Mesenchymal stem cell (in vitro differentiated cells and primary cell): ENCODE data around the gene ANXA5.
A peak's percentile ranks its signal among the peaks of the same experiment; 100 is the strongest.

Experiments
- DNase-seq: peaks from one replicate; pipeline ENCODE4 v3.0.0-alpha.2; 2013
- H2AFZ ChIP-seq: one replicate; pipeline ENCODE4 v1.6.1; 2013; ENCODE audit warnings: low read depth, mild to moderate bottlenecking, control low read depth, inconsistent platforms, low read length, moderate library complexity
- H2AK5ac ChIP-seq: 2 replicates; pipeline ENCODE4 v1.6.1; 2013; ENCODE audit warnings: low read length, moderate library complexity, mild to moderate bottlenecking, inconsistent platforms; ENCODE audit not compliant: severe bottlenecking
- H2BK120ac ChIP-seq: one replicate; pipeline ENCODE4 v1.6.1; 2013; ENCODE audit warnings: low read depth, mild to moderate bottlenecking, inconsistent platforms, low read length, moderate library complexity
- H2BK12ac ChIP-seq, 2 experiments: one replicate each; pipeline ENCODE4 v1.6.1; 2013; ENCODE audit warnings: inconsistent platforms in 2 of 2, low read length in 2 of 2, mild to moderate bottlenecking in 2 of 2, moderate library complexity in 2 of 2, control low read depth in 1 of 2
- H2BK15ac ChIP-seq: one replicate; pipeline ENCODE4 v1.6.1; 2013; ENCODE audit warnings: mild to moderate bottlenecking, low read depth, inconsistent platforms; ENCODE audit not compliant: poor library complexity, severe bottlenecking
- H2BK5ac ChIP-seq: 2 replicates; pipeline ENCODE4 v1.6.1; 2013; ENCODE audit warnings: low read depth, mild to moderate bottlenecking, low read length, control low read depth, inconsistent platforms; ENCODE audit not compliant: poor library complexity, severe bottlenecking
- H3K14ac ChIP-seq, 2 experiments: one replicate each; pipeline ENCODE4 v1.6.1; 2013; ENCODE audit warnings: inconsistent platforms in 2 of 2, low read length in 2 of 2, control low read depth in 1 of 2, mild to moderate bottlenecking in 1 of 2, moderate library complexity in 1 of 2
- H3K18ac ChIP-seq, 2 experiments: one replicate each; pipeline ENCODE4 v1.6.1; 2013; ENCODE audit warnings: inconsistent platforms in 2 of 2, low read length in 2 of 2, control low read depth in 1 of 2, low read depth in 1 of 2, mild to moderate bottlenecking in 1 of 2
- H3K23ac ChIP-seq, 2 experiments: one replicate each; pipeline ENCODE4 v1.6.1; 2013; ENCODE audit warnings: inconsistent platforms in 2 of 2, low read length in 2 of 2, mild to moderate bottlenecking in 2 of 2, moderate library complexity in 2 of 2, control low read depth in 1 of 2
- H3K27ac ChIP-seq: 2 replicates; pipeline ENCODE4 v1.5.1; 2013; ENCODE audit warnings: mild to moderate bottlenecking, moderate library complexity, low read length, control low read depth, inconsistent platforms; ENCODE audit not compliant: poor library complexity, severe bottlenecking
- H3K27me3 ChIP-seq, 2 experiments: 2 replicates each; pipeline versions ENCODE4 v1.6.1 to v1.7.0; 2013; ENCODE audit warnings: low read length in 2 of 2, mild to moderate bottlenecking in 2 of 2, moderate library complexity in 2 of 2, control low read depth in 1 of 2, inconsistent platforms in 1 of 2; ENCODE audit not compliant: control insufficient read depth in 1 of 2, insufficient read depth in 1 of 2
- H3K36me3 ChIP-seq, 2 experiments: 2 replicates each; pipeline versions ENCODE4 v1.6.1 to v1.7.0; 2013; ENCODE audit warnings: low read length in 2 of 2, control low read depth in 1 of 2, inconsistent platforms in 1 of 2, low read depth in 1 of 2, mild to moderate bottlenecking in 1 of 2; ENCODE audit not compliant: insufficient read depth in 2 of 2, control insufficient read depth in 1 of 2
- H3K4ac ChIP-seq, 2 experiments: one replicate each; pipeline ENCODE4 v1.6.1; 2013; ENCODE audit warnings: inconsistent platforms in 2 of 2, low read length in 2 of 2, mild to moderate bottlenecking in 2 of 2, moderate library complexity in 2 of 2, control low read depth in 1 of 2, low read depth in 1 of 2
- H3K4me1 ChIP-seq: 2 replicates; pipeline ENCODE4 v1.6.1; 2013; ENCODE audit warnings: low read depth, low read length, control low read depth; ENCODE audit not compliant: control insufficient read depth, insufficient read depth
- H3K4me2 ChIP-seq: 2 replicates; pipeline ENCODE4 v1.6.1; 2013; ENCODE audit warnings: low read length, mild to moderate bottlenecking, inconsistent platforms; ENCODE audit not compliant: poor library complexity, severe bottlenecking
- H3K4me3 ChIP-seq, 2 experiments: 2 replicates each; pipeline versions ENCODE4 v1.5.1 to v1.7.0; 2013; ENCODE audit warnings: low read length in 2 of 2, mild to moderate bottlenecking in 2 of 2, control low read depth in 1 of 2, low read depth in 1 of 2; ENCODE audit not compliant: insufficient read depth in 1 of 2
- H3K79me1 ChIP-seq: replicated peaks from 2 replicates; pipeline ENCODE4 v1.6.1; 2013; ENCODE audit warnings: mild to moderate bottlenecking, control low read depth, low read length, inconsistent platforms; ENCODE audit not compliant: poor library complexity, severe bottlenecking
- H3K9ac ChIP-seq: 2 replicates; pipeline ENCODE4 v1.7.0; 2013; ENCODE audit warnings: mild to moderate bottlenecking, low read length, moderate library complexity
- H3K9me3 ChIP-seq: 2 replicates; pipeline ENCODE4 v1.7.0; 2013; ENCODE audit warnings: mild to moderate bottlenecking, low read length; ENCODE audit not compliant: control insufficient read depth
- H4K8ac ChIP-seq: one replicate; pipeline ENCODE4 v1.6.1; 2013; ENCODE audit warnings: inconsistent platforms, mild to moderate bottlenecking, low read length, moderate library complexity
- H4K91ac ChIP-seq: one replicate; pipeline ENCODE4 v1.6.1; 2013; ENCODE audit warnings: mild to moderate bottlenecking, low read length, inconsistent platforms
- WGBS: methylation state at CpG from one replicate; pipeline ENCODE4 v1.1.7; 2013; ENCODE audit warnings: mixed read lengths; 5-methylcytosine and 5-hydroxymethylcytosine counted together

Gene ANXA5

DNA sequence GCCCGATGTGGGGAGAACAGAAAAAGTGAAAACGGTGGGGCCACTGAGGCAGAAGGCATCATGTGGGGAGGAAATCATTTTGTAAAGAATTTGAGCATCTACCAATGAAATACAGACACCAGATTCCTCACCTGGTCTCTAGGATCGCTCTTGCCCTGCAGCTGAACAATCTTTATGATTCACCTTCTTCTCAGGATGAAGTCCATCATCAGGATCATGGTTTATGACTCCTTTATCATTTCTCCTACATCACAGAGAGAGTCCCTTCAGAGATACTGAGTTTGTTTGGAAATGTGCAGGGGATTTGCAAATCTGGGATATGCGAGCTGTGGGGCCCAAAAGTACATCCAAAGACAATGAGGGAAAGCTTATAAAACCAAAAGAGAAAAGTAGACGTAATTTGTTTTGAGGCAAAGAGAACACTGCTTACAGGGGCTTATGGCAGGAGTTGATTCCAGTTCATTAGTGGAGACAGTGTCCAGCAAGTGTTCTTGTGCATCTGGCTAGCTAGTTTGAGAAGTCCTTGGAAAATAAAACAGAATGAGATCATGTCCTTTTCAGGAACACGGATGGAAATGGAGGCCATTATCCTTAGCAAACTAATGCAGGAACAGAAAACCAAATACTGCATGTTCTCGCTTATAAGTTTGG lies 15.3 kb upstream of the ANXA5 start:
- Histone ChIP-seq H3K18ac (peak overlapping the region; percentile 49 to 85), H3K23ac (peak overlapping the region in 1 of 2 experiments; percentile 77), H3K14ac (peak overlapping the region in 1 of 2 experiments; percentile 83), H3K4ac (peak overlapping the region in 1 of 2 experiments; percentile 94), H2BK15ac (no peak overlapping the region), H3K27ac (peak overlapping the region; percentile 95), H2BK120ac (peak overlapping the region; percentile 52), H3K79me1 (no peaks in the 10 kb centered on the region), H3K4me3 (peak overlapping the region in 1 of 2 experiments; percentile 25), H3K27me3 (no peaks in the 10 kb centered on the region), H3K9ac (peak overlapping the region; percentile 91), H4K8ac (peak overlapping the region; percentile 93), H3K4me1 (peaks cover 5% of the 10 kb centered on the region), H3K9me3 (no peaks in the 10 kb centered on the region), H2AK5ac (peak overlapping the region; percentile 96), H2AFZ (no peak overlapping the region), H3K4me2 (peak overlapping the region; percentile 14), H4K91ac (peak overlapping the region; percentile 5), H2BK5ac (peak overlapping the region; percentile 68), H3K36me3 (no peaks in the 10 kb centered on the region), H2BK12ac (peak overlapping the region; percentile 6 to 87)
- 52% methylated on average over 7 of the region's 7 CpGs for WGBS
- DNase-seq: no peak

DNA sequence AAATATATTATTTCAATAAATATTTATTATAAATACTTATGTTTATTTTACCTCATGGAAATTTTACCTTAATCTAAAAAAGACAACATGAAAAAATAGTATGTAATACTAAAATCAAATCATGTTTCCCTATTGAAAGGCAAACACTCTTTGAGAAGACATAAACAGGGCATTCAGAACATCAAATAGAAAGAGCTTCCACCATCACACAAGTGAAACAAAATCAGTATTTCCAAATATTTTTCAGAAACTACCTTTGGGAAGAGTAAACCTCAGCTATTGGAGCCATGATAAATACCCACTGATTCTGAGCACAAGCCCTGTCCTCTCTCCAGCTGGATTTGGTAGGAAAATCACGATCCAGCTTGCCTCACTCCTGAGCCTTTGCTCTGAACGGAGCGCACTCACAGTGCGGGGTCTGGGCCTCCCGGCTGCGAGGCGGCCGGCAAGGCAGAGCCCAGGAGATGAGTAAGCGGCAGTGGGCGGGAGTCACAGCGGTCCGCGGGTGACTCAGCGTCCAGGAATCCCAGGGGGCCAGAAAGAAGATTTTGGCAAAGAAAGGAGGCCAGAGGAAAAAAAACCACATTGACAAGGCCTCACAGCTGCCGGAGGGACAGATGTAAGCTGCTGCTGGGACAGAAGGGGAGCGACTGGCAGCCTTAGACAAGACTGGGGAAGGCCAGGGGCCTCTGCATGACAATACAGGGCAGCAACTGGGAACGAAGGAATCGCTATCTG lies 14.7 kb upstream of the ANXA5 start:
- Histone ChIP-seq H2BK5ac (peak overlapping the region; percentile 68), H4K91ac (peak overlapping the region; percentile 5)

DNA sequence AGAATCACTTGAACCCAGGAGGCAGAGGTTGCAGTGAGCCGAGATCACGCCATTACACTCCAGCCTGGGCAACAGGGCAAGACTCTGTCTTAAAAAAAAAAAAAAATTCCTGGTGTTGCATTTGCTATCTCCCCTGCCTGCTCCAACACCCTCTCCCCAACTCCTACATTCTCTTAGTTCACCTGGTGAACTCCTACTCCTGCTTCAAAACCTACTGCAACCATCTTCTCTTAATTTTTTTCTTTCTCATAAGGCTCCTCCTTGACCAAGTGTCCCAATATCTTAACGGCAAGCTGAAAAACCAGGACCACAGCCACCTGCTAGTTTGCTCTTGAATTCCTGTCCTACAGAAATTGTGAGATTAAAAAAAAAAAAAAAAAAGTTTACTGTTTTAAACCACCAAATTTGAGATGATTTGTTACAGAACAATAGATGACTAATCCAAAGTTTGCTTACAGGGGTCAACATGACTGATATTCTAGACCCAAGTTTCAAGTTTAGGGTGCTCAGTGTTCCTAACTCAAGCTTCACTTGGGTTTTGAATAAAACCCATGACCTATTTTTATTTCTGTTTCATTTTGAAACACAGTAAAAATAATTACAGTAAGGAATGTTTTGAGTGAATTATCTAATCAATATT lies 13.1 kb upstream of the ANXA5 start:
- Histone ChIP-seq H3K4me2 (no peak overlapping the region), H2BK120ac (no peak overlapping the region), H3K4me1 (peaks cover 9% of the 10 kb centered on the region), H3K9me3 (no peaks in the 10 kb centered on the region), H2AK5ac (peak overlapping the region; percentile 88), H2BK12ac (no peak overlapping the region), H3K27ac (no peak overlapping the region), H3K9ac (peak overlapping the region; percentile 41), H2AFZ (no peak overlapping the region), H3K79me1 (no peaks in the 10 kb centered on the region), H2BK15ac (no peak overlapping the region), H3K23ac (no peak overlapping the region), H3K18ac (no peak overlapping the region), H2BK5ac (no peak overlapping the region), H3K4ac (no peak overlapping the region), H3K27me3 (no peaks in the 10 kb centered on the region), H3K4me3 (no peak overlapping the region), H3K36me3 (no peaks in the 10 kb centered on the region), H4K8ac (no peak overlapping the region), H4K91ac (no peak overlapping the region), H3K14ac (no peak overlapping the region)
- DNase-seq: no peak
- 98% methylated on average over 2 of the region's 3 CpGs for WGBS

More for the DNA sequence above, 14.7 kb upstream of the ANXA5 start:
- Histone ChIP-seq H3K79me1 (no peaks in the 10 kb centered on the region), H3K27ac (peak overlapping the region; percentile 95), H2AFZ (no peak overlapping the region), H2AK5ac (peak overlapping the region; percentile 96), H4K8ac (peak overlapping the region; percentile 93), H3K27me3 (no peaks in the 10 kb centered on the region), H3K4me2 (peak overlapping the region; percentile 14), H3K9ac (peak overlapping the region; percentile 91), H3K18ac (peak overlapping the region; percentile 49 to 85), H2BK120ac (no peak overlapping the region), H3K4ac (peak overlapping the region in 1 of 2 experiments; percentile 94), H3K36me3 (no peaks in the 10 kb centered on the region), H3K9me3 (no peaks in the 10 kb centered on the region), H2BK15ac (peak overlapping the region; percentile 19), H2BK12ac (peak overlapping the region; percentile 6 to 87), H3K14ac (peak overlapping the region in 1 of 2 experiments; percentile 83), H3K23ac (peak overlapping the region in 1 of 2 experiments; percentile 77), H3K4me3 (peak overlapping the region in 1 of 2 experiments; percentile 63), H3K4me1 (peaks cover 9% of the 10 kb centered on the region)
- DNase-seq: peak; percentile 96
- WGBS: under 1% methylated on average over 18 of the region's 18 CpGs

DNA sequence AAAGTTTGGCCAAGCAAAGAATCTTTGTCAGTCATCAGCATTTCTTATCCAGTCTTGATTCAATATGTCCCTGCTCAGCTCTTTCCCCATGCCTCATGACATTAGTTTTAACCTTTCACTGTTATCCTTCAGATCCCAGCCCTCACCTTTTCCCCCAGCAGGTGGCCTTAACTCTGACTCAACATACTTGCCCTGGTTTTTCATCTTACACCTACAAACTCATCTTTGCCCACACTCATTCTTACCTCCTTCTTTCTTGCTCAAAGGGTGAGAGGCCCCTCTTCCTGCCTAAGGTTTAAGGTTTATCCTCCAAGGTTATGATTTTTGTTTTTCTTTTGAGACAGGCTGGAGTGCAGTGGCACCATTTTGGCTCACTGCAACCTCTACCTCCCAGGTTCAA lies 10.6 kb upstream of the ANXA5 start:
- H3K4me2 ChIP-seq: no peak overlapping the region
- H2AK5ac ChIP-seq: no peak overlapping the region
- H3K18ac ChIP-seq: no peak overlapping the region
- H3K9ac ChIP-seq: no peak overlapping the region
- no peaks in the 10 kb centered on the region for H3K9me3 ChIP-seq
- H3K4me1 ChIP-seq: peaks cover 9% of the 10 kb centered on the region
- no peak for DNase-seq
- H2BK15ac ChIP-seq: no peak overlapping the region
- H2BK12ac ChIP-seq: no peak overlapping the region
- H2BK5ac ChIP-seq: no peak overlapping the region
- H3K27me3 ChIP-seq: no peaks in the 10 kb centered on the region
- H2BK120ac ChIP-seq: no peak overlapping the region
- no peak overlapping the region for H3K14ac ChIP-seq
- no peak overlapping the region for H4K91ac ChIP-seq
- no peak overlapping the region for H4K8ac ChIP-seq
- no peak overlapping the region for H3K4me3 ChIP-seq
- no peak overlapping the region for H3K4ac ChIP-seq
- H3K79me1 ChIP-seq: no peaks in the 10 kb centered on the region
- no peaks in the 10 kb centered on the region for H3K36me3 ChIP-seq
- no peak overlapping the region for H2AFZ ChIP-seq
- no peak overlapping the region for H3K27ac ChIP-seq
- no peak overlapping the region for H3K23ac ChIP-seq
